HG02884 (cell line): ENCODE results near the gene ZNF80.
"Not testable (repeated sequence)": the region's sequence is repeated elsewhere in the genome, so short reads cannot be mapped to it uniquely, and the experiment has no call there.

Experiments used
- ATAC-seq: cut with Tn5 transposase; IDR thresholded peaks from one replicate; pipeline ENCODE4 v1.9.1; 2021; ENCODE audit warnings: mild to moderate bottlenecking, moderate library complexity; ENCODE audit not compliant: unreplicated experiment

The ZNF80 gene

DNA sequence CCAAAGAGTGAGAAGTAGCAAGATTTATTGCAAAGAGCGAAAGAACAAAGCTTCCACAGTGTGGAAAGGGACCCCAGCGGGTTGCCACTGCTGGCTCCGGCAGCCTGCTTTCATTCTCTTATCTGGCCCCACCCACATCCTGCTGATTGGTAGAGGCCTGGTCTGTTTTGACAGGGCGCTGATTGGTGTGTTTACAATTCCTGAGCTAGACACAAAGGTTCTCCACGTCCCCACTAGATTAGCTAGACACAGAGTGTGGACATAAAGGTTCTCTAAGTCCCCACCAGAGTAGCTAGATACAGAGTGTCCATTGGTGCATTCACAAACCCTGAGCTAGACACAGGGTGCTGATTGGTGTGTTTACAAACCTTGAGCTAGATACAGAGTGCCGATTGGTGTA lies at the start of gene ZNF80:
ZNF80 (minus strand) TSS at position 101 of the 400 bp plus-strand sequence. CDS start 504 bp downstream, outside the sequence.
- ATAC-seq, result not testable (repeated sequence)

DNA sequence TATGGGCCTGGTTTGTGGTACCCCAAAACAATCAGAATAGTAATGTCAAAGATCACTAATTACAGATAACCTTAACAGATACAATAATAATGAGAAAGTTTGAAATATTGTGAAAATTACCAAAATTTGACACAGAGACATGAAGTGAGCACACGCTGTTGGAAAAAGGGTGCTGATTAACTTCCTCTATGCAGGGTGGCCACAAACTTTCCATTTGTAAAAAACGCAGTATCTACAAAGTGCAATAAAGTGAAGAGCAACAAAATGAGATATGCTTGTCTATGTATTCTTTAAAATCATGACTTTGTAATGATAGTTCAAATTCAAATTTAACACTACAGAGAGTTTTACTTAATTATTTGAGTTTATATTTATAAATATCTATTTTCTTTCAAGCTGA lies 48.9 kb upstream of the ZNF80 start:
- ATAC-seq, result no peak

DNA sequence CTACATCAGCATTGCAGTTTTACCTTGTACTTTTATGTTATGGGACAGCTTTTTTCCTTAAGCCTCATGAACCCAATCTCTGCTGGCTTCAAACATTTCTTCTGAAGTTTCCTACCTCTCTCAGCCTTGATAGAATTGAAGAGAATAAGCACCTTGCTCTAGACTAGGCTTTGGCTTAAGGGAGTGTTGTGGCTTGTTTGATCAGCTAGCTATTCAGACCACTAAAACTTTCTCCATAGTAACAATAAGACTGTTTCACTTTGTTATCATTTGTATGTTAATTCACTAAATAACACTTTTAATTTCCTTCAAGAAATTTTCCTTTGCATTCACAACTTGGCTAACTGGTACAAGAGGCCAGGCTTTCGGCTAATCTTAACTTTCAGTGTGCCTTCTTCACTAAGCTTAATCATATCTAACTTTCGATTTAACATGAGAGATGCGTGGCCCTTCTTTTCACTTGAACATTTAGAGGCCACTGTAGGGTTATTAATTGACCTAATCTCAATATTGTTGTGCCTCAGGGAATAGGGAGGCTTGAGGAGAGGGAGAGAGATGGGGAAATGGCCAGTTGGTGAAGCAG lies 48.4 kb upstream of the ZNF80 start:
- no peak for ATAC-seq

DNA sequence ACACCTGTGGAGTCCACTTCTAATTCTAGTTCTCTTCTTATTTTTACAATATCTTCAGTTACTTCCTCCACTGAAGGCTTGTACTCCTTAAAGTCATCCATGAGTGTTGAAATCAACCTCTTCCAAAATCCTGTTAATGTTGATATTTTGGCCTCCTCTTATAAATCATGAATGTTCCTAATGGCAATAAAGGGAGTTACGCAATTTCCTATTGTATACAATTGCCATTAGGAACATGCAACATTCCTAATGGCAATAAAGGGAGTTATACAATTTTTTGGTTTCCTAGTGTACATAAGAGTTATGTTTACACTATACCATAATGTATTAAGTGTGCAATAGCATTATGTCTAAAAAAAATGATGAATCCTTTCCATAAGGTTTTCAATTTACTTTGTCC lies 47.3 kb upstream of the ZNF80 start:
- no peak for ATAC-seq

DNA sequence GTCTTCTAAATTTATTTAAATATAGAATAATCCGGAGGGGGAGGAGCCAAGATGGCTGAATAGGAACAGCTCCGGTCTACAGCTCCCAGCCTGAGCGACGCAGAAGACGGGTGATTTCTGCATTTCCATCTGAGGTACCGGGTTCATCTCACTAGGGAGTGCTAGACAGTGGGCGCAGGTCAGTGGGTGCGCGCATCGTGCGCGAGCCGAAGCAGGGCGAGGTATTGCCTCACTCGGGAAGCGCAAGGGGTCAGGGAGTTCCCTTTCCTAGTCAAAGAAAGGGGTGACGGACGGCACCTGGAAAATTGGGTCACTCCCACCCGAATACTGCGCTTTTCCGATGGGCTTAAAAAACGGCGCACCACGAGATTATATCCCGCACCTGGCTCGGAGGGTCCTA lies 39.5 kb upstream of the ZNF80 start:
- not testable (repeated sequence) for ATAC-seq

DNA sequence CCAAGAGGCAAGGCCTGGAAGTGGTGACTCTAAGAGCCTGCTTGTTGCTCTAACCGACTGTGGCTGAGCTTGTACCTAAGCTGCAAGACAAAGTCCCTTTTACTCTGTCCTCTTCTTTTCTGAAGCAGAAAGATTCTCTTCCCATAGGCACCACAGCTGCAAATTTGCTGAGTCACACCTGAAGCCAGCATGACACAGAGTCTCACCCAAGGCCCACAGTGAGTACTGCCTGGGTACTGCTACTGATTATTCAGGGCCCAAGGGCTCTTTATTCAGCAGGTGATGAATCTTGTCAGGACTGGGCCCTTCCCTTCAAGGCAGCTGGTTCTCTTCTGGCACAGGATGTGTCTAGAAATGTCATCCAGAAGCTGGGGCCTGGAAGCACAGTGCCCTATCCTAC lies 37.6 kb upstream of the ZNF80 start:
- no peak for ATAC-seq

DNA sequence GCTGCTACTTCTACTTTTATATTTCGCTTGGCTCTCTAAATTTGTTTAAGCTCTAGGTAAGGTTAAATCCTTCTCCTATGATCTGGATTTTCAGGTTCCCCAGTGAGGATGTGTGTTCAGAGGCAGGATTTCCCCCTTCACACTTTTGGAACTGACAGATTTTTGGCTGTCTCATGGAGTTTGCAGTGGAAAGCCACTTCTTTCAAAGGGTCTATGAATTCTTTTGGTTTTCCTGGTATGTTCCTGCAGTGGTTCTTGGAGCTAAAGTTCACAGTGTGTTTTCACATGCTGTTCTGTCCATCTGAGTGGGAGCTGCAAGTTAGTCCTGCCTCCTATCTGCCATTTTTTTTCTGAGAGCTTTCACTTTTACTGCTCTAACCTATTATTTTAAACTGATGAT lies 34.9 kb upstream of the ZNF80 start:
- no peak for ATAC-seq

DNA sequence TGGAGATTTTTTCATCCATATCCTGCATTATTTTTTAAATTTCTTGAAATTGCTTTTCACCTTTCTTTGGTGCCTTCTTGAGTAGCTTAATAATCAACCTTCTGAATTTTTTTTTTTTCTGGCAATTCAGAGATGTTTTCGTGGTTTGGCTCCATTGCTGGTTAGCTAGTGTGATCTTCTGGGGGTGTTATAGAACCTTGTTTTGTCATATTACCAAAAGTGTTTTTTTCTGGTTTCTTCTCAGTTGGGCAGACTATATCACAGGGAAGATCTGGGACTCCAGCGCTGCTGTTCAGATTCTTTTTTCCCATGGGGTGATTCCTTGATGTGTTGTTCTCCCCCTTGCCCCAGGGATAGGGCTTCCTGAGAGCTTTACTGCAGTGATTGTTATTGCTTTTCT lies 32.6 kb upstream of the ZNF80 start:
- ATAC-seq, result no peak

DNA sequence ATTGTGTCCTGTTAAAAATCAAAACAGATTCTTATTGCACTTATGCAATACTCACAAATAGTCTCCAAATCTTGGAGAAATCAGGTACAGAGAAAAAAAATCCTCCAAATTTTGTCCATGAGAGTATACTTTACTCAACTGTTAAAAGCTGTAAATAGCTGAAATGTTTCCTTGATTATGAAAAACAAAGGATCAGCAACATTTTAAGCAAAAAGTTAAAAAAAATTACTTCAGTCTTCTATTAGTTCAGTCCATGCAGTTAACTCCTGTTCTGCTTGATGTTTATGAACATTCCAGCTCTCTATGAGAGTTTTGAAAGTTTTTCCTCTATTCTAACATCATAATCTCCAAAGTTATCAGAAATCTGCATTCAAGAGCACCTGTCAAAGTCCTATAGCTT lies 22.8 kb upstream of the ZNF80 start:
- no peak for ATAC-seq

DNA sequence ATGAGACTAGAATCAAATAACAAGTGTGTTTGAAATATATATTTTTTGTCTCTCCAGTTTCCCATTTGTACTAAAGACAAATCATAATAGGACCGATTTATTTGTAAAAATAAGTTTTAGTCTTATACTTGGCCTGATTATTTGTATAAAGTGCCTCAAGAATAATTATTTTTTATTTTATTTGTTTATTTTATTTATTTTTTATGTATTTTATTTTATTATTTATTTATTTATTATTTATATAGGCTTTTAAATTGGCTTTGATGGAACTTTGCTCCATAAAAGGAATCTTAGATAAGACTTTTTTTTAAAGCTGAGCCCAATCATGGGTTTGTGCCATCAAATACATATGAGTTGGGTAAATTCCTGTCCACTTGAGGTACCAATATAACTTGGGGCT lies 22.2 kb upstream of the ZNF80 start:
- ATAC-seq, result no peak

DNA sequence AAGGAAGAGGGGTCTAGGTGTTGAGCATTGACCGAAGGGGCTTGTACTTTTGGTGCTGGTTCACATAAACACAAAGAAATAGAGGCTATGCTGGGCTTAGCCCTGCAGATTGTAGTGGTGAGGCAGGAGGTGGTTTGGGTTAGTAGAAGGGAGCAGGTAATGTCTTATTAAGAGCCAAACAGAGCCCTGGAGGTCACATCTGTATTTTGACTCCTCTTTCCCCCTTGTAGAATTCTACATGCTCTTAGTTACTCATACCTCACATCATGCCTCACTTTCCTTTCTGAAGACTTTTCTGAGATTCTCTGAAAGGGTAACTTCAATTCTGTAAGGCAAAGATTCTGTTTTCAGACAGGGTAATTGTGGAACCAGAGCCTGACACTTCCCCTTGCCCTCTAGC lies 16.1 kb upstream of the ZNF80 start:
- no peak for ATAC-seq

DNA sequence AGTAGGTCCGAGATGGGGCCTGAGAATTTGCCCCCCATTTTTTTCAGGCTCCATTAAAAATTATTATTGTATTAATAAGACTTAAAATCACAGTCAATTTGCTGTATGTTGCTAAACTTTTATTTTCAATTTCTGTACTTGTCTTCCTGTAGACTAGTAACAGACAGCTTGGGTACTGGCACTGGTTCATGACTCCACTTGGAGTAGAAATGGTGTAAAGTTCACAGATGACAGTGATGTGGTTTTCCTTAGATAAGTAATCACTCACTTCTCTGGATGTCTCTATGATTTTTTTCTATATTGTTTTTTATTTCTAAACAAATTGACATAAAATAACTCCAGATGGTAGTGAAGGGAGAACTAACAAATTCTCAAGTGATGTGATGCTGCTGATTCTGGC lies 15.6 kb upstream of the ZNF80 start:
- ATAC-seq, result no peak

DNA sequence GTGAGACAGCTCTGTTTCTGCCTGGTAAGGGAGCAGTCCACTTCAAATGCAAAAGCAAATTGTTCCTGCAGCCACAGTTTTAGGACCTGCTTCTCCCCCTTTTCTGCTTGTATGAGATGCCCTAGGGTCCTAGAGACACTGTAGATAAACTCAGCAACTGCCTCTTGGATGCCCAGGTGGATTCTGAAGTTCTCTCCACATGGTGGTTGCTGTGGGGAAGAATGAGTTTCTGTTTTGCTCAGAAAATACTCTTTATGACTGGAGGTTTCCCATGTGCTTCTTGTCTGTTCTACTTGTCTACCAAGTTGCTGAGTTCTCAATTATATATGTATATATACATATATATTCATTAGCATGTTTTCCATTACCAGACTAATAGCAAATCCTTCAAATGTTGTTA lies 5.6 kb upstream of the ZNF80 start:
- ATAC-seq, result peak; percentile 99

DNA sequence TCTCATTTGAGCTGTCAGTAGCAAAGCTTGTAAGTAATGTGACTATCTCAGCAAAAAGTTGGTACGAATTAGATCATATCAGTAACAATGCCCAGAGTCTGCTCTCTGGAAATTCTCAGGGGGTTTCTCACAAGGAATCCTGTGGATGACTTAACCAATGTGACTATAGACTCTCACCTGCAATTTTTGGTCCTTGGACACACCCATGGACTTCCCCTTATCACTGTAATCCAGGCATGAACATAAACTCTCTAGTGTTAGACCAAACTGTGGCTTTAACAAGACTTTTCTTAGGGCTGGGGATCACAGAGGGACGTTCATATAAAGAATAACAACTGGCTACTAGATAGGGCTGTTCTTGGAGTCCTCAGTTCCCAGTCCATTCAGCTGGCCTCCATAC lies 3.9 kb upstream of the ZNF80 start:
- no peak for ATAC-seq

DNA sequence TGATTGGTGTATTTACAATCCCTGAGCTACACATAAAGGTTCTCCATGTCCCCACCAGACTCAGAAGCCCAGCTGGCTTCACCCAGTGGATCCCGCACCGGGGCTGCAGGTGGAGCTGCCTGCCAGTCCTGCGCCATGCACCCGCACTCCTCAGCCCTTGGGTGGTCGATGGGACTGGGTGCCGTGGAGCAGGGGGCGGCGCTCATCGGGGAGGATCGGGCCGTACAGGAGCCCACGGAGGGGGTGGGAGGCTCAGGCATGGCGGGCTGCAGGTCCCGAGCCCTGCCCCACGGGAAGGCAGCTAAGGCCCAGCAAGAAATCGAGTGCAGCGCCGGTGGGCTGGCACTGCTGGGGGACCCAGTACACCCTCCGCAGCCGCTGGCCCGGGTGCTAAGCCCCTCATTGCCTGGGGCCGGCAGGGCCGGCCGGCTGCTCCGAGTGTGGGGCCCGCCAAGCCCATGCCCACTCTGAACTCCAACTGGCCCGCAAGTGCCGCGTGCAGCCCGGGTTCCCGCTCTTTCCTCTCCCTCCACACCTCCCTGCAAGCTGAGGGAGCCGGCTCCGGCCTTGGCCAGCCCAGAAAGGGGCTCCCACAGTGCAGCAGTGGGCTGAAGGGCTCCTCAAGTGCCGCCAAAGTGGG lies 888 bp upstream of the ZNF80 start:
- not testable (repeated sequence) for ATAC-seq

DNA sequence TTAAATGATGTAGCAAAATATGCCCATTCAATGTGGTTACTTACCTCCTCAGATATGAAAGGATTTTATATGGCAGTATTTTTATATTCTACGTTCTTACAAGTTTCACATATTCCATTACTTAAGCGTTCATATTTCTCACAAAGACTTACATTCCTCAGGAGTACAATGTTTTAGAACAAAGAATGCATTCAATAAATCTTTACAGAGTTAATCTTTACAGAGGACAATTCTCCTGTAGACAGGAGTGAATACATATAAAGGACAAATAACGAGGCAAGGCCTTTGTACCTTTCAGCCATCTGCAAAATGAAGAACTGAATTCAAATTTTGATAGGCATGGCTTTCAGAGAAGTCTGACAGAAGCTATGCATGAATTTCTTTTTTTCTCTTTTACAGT lies 1.9 kb downstream of the ZNF80 start:
- no peak for ATAC-seq

DNA sequence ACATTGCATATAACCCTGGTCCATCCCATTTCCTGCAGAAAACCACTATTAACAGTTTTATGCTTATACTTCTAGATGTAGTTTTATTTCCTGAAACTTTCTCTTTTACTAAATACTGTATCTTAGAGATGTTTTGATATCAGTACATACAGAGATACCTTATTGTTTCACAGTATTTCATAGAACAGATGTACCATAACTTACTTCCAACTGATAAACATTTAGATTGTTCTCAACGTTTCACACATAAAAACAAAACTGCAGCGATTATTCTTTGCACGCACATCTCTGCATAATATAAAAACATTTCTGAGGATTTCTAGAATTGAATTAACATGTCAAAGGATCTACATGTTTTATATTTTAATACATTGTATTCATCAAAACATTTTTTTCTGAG lies 2.6 kb downstream of the ZNF80 start:
- ATAC-seq, result no peak

DNA sequence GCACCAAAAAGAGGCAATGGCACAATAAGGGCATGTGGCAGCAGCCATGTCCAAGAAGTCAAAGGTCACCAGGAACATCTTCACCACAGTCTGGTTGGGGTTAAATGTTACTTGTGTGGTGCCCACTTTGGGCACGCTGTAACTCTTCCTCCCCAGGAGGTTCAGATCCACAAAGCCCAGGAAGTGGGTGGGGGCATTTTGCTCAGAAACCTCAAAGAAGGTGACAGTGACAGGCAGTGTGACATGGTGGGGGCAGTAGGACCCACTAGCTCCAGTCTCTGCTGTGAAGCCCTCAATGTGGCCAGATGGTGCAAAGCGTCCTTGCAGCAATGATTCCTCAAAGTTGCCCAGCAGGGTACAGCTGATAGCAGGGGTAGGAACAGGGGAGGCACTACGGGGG lies 5.8 kb downstream of the ZNF80 start:
- ATAC-seq, result no peak

DNA sequence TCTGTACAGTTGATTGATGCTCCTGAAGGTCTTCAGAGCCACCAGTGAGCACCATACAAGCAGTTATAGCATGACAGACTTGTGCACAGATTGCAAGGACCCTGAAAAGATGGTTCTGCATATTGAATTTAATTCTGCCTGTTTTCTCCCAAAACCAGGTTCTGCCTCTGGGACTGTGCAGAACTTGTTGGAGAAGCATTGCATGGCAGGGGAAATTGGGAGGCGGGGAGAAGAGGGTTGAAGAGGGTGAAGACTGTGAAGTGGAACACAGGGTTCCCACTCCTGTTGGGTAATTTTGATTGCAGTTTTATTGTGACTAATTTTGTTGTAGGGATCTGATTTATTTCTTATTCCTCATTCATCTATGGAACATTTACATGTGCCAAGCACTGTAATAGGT lies 10.3 kb downstream of the ZNF80 start:
- no peak for ATAC-seq

DNA sequence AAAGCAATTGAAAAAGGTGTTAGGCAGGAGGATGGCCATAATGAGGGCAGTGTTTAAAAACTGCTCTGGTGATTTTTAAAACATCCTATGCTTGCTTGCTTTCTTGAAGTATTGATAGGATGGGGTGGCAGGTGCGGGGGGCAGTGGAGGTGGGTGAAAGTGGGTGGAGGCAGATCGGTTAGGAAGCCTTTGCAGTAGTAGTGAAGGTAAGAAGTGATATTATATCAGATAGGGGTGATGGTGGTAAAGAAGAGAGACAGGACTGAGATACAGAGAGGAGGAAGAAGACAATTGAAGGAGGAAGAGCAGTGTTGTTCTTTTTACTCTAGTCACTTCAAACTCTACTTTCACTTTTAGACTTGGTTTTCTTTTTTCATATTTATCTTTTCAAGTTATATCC lies 11.1 kb downstream of the ZNF80 start:
- ATAC-seq, result no peak

DNA sequence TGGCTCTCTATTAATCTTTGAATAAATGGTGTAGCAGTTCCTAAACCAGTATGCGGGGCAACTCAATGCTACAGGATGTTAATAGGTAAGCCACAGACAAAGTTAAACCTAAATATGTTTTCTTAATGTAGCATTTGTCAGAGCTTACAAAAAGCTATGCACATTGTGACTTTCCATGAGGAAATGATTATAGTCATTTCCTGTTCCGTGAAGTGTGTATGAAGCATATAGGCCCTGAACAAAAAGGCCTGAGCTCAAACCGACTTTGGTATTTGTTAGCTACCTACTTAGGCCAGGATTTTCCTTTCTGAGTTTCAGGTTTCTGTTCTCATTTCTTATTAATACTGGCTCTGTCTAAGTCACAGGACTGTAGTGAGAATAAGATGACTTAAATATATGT lies 14.2 kb downstream of the ZNF80 start:
- ATAC-seq, result peak; percentile 87

DNA sequence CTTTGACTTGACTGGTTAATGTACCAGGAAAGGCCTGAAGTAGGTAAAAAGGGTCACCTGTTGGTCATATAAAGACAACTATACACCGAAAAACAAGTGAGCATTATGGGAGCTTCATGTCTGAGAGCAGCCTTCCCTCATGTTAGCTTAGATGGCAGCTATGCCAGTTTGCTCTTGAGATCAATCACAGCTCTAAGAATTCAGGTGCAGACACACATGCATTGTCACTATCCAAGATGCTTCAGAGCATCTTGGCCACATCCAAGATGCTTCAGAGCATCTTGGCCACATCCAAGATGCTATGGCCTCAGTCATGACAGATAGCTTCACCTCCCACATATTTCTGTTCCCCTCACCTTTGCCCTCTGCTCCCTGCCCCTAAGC lies 15.5 kb downstream of the ZNF80 start:
- no peak for ATAC-seq
